GM19240 (cell line): ENCODE results near the gene LCN12.

Experiments
- DNase-seq: peaks from one replicate; pipeline ENCODE4 v3.0.0; 2011; ENCODE audit warnings: low spot score; ENCODE audit not compliant: insufficient read length

LCN12 gene

GRCh38 chr9:136926749-136927148 lies 25.3 kb upstream of the LCN12 start:
- no peak for DNase-seq

- DNase-seq: no peak
Observed at GRCh38 chr9:136927343-136928271, 24.5 kb upstream of the LCN12 start.

GRCh38 chr9:136928591-136928990 lies 23.5 kb upstream of the LCN12 start:
- no peak for DNase-seq

- no peak for DNase-seq
Observed at GRCh38 chr9:136930014-136930413, 22.1 kb upstream of the LCN12 start.

GRCh38 chr9:136931611-136932130 lies 20.4 kb upstream of the LCN12 start:
- DNase-seq: no peak

GRCh38 chr9:136934277-136934676 lies 17.8 kb upstream of the LCN12 start:
- no peak for DNase-seq

- DNase-seq: no peak
Observed at GRCh38 chr9:136935651-136936050, 16.4 kb upstream of the LCN12 start.

GRCh38 chr9:136936645-136937170 lies 15.4 kb upstream of the LCN12 start:
- DNase-seq: no peak

- no peak for DNase-seq
Observed at GRCh38 chr9:136937186-136938001, 14.7 kb upstream of the LCN12 start.

- no peak for DNase-seq
Observed at GRCh38 chr9:136939431-136939995, 12.6 kb upstream of the LCN12 start.

GRCh38 chr9:136939996-136940525 lies 12.0 kb upstream of the LCN12 start:
- DNase-seq: no peak

- DNase-seq: no peak
Observed at GRCh38 chr9:136940526-136941230, 11.4 kb upstream of the LCN12 start.

GRCh38 chr9:136941231-136942111 lies 10.6 kb upstream of the LCN12 start:
- no peak for DNase-seq

- DNase-seq: no peak
Observed at GRCh38 chr9:136942112-136942880, 9.8 kb upstream of the LCN12 start.

GRCh38 chr9:136942881-136943230 lies 9.2 kb upstream of the LCN12 start:
- DNase-seq: no peak

- DNase-seq: peak; percentile 60
Observed at GRCh38 chr9:136943291-136944211, 8.5 kb upstream of the LCN12 start.

- peak; percentile 65 for DNase-seq
Observed at GRCh38 chr9:136944212-136944518, 7.9 kb upstream of the LCN12 start.
